Activated T-cell treated with anti-CD3 and anti-CD28 coated beads, Interleukin-2, amount 50 U/mL, for 72 hours (primary cell): ENCODE measurements around the gene AOPEP. TPM values are rescaled to one million over a fixed set of nuclear protein-coding genes. Genes with fewer than 3 reads are reported as not detected.
A peak's percentile ranks its signal among the peaks of the same experiment; 100 is the strongest.

Experiments used
- ATAC-seq, 2 donors: fragments of 150-1000 bp; cut with Tn5 transposase; replicated peaks in 1 of 2; 2 replicates each; pipeline ENCODE4 v1.10.0; 2021; ENCODE audit warnings: moderate library complexity in 2 of 2, mild to moderate bottlenecking in 1 of 2
- DNase-seq, 2 donors: peaks; one replicate each; pipeline ENCODE4 v3.0.0; 2021 to 2022; ENCODE audit warnings: mixed read lengths in 1 of 2
- H3K27ac Mint-ChIP-seq: one replicate; pipeline ENCODE4 v1.8.0; 2022; ENCODE audit warnings: mild to moderate bottlenecking, moderate library complexity, mixed read lengths
- H3K27me3 Mint-ChIP-seq: one replicate; pipeline ENCODE4 v1.8.0; 2022; ENCODE audit warnings: low read depth, mixed read lengths
- H3K36me3 Mint-ChIP-seq, 2 donors: one replicate each; pipeline ENCODE4 v1.8.0; 2022; ENCODE audit warnings: mixed read lengths in 2 of 2, mild to moderate bottlenecking in 1 of 2; ENCODE audit not compliant: insufficient read depth in 2 of 2
- H3K4me1 Mint-ChIP-seq: one replicate; pipeline ENCODE4 v1.8.0; 2022; ENCODE audit warnings: low read depth, mixed read lengths
- H3K4me3 Mint-ChIP-seq, 2 donors: one replicate each; pipeline ENCODE4 v1.8.0; 2022; ENCODE audit warnings: mild to moderate bottlenecking in 2 of 2, mixed read lengths in 2 of 2, moderate library complexity in 2 of 2
- H3K9me3 Mint-ChIP-seq, 2 donors: one replicate each; pipeline ENCODE4 v1.8.0; 2022; ENCODE audit warnings: mixed read lengths in 2 of 2
- total RNA-seq, 2 donors: library from RNA; stranded (reverse); gene quantifications; one replicate each; pipeline ENCODE4 v1.2.3, GENCODE V29; 2022

Gene AOPEP
- total RNA-seq, 2 donors from 2014 or later = 9.0 to 13.2 TPM

DNA sequence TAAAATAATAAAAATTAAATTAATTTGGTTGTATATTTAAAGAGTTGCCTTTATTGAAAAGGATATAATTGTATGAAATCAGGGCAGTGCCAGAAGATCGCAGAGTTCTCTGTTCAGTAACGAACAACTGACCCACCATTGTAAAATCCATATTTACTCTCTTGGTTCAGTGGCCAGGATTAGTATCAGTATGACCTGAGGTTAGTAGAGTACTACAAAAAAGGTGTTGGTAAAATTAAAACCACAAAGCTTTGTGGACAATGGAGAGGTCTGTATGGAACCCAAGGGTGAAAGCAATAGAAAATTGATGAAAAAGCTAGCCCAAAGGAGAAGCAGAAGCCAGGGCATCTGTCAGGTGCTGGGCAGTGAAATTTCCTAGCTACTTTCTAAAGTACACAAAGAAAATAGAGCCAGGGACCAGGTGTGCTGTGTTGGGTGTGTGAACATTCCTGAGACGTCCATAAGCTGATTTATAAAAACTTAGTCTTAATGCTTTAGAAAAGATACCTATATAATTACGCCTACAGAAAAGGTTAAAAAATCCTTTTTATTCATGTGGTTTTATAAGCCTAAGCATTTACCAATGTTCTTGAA lies 159.5 kb downstream of the AOPEP start:
- H3K4me1 Mint-ChIP-seq = no peaks in the 10 kb centered on the region
- no peak for DNase-seq

DNA sequence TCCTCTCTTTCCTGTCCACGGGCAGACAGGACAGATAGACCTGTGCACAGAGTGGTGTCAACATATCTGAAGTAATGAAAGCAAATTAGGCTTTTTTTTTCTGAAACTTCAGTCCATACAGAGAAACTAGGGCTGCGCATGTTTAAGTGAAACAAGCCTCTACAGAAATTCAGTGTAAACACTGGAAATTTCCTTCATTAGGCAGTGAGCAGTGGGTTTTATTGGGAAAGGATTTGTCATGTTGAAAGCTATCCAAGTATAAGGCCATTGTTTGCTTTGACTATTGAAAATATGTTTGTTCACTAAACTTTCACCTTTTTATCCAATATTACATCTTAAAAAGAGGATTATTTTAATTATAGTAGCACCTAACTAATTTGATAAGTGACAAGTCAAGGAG lies 161.2 kb downstream of the AOPEP start:
- ATAC-seq (no peak), DNase-seq (no peak)
- H3K27ac Mint-ChIP-seq = no peak overlapping the region
- H3K4me3 Mint-ChIP-seq = no peak overlapping the region
- H3K9me3 Mint-ChIP-seq = peaks cover 15 to 17% of the 10 kb centered on the region in 2 donors
- H3K27me3 Mint-ChIP-seq = no peaks in the 10 kb centered on the region
- H3K4me1 Mint-ChIP-seq = no peaks in the 10 kb centered on the region
- H3K36me3 Mint-ChIP-seq = peaks cover 11 to 21% of the 10 kb centered on the region in 2 donors

More for the DNA sequence above, 159.5 kb downstream of the AOPEP start:
- Mint-ChIP-seq H3K36me3 (peaks cover 6 to 7% of the 10 kb centered on the region in 2 donors), H3K27me3 (peaks cover 8% of the 10 kb centered on the region), H3K27ac (no peak overlapping the region), H3K9me3 (peaks cover 6 to 7% of the 10 kb centered on the region in 2 donors), H3K4me3 (no peak overlapping the region)
- ATAC-seq = no peak

DNA sequence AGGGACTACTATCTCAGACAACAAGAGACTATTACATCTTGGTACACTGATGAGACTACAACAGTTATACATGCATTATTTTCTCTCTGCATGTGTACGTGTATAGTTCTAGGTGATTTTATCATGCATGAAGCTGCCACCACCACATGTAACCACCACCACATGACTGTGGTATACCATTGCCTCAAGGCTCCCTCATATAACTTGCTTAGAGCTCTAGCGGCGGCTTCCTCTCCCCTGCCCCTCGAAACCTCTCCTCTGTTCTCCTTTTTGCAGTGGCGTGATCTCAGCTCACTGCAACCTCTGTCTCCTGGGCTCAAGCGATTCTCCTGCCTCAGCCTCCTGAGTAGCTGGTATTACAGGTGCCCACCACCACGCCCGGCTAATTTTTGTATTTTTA lies 162.3 kb downstream of the AOPEP start:
- H3K27ac Mint-ChIP-seq = no peak overlapping the region
- peaks cover 15 to 17% of the 10 kb centered on the region in 2 donors for H3K9me3 Mint-ChIP-seq
- no peak overlapping the region for H3K4me3 Mint-ChIP-seq
- ATAC-seq (no peak), DNase-seq (no peak)
- no peaks in the 10 kb centered on the region for H3K4me1 Mint-ChIP-seq
- H3K27me3 Mint-ChIP-seq = no peaks in the 10 kb centered on the region
- H3K36me3 Mint-ChIP-seq = peaks cover 11 to 21% of the 10 kb centered on the region in 2 donors

DNA sequence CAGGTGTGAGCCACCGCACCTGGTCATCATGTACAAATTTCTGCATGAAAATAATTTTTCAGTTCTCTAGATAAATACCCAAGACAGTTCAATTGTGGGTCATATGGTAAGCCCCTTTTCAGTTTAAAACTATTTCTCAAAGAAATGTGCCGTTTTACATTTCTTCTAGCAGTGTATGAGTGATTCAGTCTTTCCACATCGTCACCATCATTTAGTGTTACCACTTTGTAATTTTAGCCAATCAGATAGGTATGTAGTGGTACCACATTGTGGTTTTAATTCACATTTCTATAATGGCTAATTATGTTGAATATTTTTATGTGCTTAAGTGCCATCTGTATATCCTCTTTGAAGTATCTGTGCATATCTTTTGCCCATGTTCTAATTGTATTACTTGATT lies 163.1 kb downstream of the AOPEP start:
- Mint-ChIP-seq H3K36me3 (peaks cover 11 to 21% of the 10 kb centered on the region in 2 donors), H3K4me1 (no peaks in the 10 kb centered on the region), H3K27ac (no peak overlapping the region), H3K27me3 (no peaks in the 10 kb centered on the region), H3K4me3 (no peak overlapping the region), H3K9me3 (peaks cover 15 to 17% of the 10 kb centered on the region in 2 donors)
- DNase-seq (no peak), ATAC-seq (no peak)

DNA sequence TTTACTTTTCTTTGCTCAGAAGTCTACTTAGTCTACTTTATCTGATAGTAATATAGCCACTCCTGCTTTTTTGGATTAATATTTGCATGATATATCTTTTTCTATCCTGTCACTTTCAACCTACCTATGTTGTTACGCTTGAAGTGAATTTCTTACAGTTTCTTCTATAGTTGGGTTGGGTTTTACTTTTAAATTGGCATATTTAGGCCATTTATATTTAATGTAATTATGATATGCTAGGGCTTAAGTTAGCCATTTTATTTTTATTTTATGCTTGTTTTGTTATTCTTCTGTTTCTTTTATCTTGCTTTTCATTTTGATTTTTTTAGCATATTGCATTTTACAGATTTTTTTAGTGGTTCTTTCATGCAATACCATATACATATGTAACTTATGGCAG lies 164.7 kb downstream of the AOPEP start:
- DNase-seq = no peak
- Mint-ChIP-seq H3K4me3 (no peak overlapping the region), H3K27me3 (no peaks in the 10 kb centered on the region), H3K4me1 (no peaks in the 10 kb centered on the region), H3K36me3 (peaks cover 11 to 21% of the 10 kb centered on the region in 2 donors), H3K9me3 (peaks cover 15 to 17% of the 10 kb centered on the region in 2 donors), H3K27ac (no peak overlapping the region)
- ATAC-seq = no peak

DNA sequence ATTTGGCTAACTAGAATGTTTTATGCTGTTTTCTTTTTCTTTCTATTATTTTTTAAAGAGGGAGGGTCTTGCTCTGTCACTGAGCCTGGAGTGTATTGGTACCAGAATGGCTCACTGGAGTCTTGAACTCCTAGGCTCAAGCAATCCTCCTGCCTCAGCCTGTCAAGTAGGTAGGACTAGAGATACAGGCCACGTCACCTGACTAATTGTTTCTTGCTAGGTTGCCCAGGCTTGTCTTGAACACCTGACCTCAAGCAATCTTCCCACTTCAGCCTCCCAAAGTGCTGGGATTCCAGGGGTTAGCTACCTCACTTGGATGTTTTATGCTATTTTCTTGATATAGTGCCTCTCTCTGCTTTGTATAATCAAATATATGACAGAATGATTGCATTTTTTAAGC lies 166.2 kb downstream of the AOPEP start:
- Mint-ChIP-seq H3K36me3 (peaks cover 11 to 21% of the 10 kb centered on the region in 2 donors), H3K27ac (no peak overlapping the region), H3K27me3 (no peaks in the 10 kb centered on the region), H3K4me3 (no peak overlapping the region), H3K4me1 (no peaks in the 10 kb centered on the region), H3K9me3 (peaks cover 15 to 17% of the 10 kb centered on the region in 2 donors)
- DNase-seq = no peak
- ATAC-seq = no peak

DNA sequence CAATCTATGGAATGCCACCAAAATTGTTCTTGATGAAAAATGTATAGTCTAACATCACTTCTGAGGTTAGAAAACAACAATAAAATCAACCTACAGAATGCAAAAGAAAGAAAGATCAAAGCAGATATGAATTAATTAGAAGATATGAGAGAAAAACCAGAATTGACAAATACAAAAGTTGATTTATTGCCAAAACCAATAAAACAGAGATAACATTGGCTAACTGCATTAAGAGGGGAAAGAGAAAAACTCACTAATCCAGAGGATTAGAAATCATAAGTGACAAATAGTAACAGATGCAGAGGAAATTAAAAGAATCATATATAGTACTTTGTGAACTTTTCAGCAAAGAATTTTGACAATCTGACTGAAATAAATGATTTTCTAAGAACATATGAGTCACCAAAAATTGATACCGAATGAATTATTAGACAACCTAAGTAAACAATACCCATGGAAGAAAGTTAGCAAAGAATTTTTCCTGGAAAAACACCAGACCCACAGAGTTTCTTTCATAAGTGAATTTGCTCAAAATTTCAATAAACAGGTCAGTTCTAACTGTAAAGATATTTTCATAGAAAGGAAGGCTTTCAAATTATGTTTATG lies 167.7 kb downstream of the AOPEP start:
- ATAC-seq (no peak), DNase-seq (no peak)
- Mint-ChIP-seq H3K4me1 (no peaks in the 10 kb centered on the region), H3K27ac (no peak overlapping the region), H3K36me3 (peaks cover 11 to 21% of the 10 kb centered on the region in 2 donors), H3K9me3 (peaks cover 12 to 17% of the 10 kb centered on the region in 2 donors), H3K4me3 (no peak overlapping the region), H3K27me3 (no peaks in the 10 kb centered on the region)

DNA sequence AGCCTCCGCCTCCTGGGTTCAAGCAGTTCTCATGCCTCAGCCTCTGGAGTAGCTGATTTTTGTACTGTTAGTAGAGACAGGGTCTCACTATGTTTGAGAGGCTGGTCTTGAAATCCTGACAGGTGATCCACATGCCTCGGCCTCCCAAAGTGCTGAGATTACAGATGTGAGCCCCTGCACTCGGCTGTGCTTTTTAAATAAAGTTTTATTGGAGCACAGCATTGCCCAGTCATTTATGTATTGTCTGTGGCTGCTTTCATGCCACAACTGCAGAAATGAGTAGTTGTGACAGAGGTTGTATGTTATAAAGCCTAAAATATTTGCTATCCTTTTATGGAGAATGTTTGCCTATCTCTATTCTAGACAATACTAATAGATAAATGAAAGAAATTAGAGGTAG lies 169.2 kb downstream of the AOPEP start:
- Mint-ChIP-seq H3K27ac (no peak overlapping the region), H3K27me3 (no peaks in the 10 kb centered on the region), H3K4me1 (peaks cover 8% of the 10 kb centered on the region), H3K9me3 (peaks cover 10 to 13% of the 10 kb centered on the region in 2 donors), H3K4me3 (no peak overlapping the region), H3K36me3 (peaks cover 7 to 17% of the 10 kb centered on the region in 2 donors)
- peak; percentile 37 to 48 for ATAC-seq
- peak in 1 of 2 donors; percentile 18 for DNase-seq

DNA sequence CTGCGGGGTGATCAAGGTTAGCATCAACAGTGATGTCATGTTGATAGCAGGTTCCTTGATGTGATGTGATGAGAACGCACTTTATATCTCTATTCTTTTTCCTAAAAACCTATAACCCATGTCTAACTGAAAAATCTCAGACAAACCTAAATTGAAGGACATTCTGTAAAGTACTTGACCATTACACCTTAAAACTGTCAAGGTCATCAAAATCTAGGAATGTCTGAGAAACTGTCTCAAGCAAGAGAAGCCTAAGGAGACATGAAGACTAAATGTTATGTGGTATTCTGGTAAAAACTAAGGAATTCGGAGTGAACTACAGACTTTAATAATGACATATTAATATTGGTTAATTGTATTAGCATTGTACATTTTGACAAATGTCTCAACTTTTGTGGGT lies 170.0 kb downstream of the AOPEP start:
- peaks cover under 1 to 8% of the 10 kb centered on the region in 2 donors for H3K36me3 Mint-ChIP-seq
- H3K4me3 Mint-ChIP-seq = no peak overlapping the region
- DNase-seq = no peak
- H3K4me1 Mint-ChIP-seq = peaks cover 17% of the 10 kb centered on the region
- peaks cover 3 to 6% of the 10 kb centered on the region in 2 donors for H3K9me3 Mint-ChIP-seq
- no peaks in the 10 kb centered on the region for H3K27me3 Mint-ChIP-seq
- H3K27ac Mint-ChIP-seq = no peak overlapping the region
- ATAC-seq = no peak

DNA sequence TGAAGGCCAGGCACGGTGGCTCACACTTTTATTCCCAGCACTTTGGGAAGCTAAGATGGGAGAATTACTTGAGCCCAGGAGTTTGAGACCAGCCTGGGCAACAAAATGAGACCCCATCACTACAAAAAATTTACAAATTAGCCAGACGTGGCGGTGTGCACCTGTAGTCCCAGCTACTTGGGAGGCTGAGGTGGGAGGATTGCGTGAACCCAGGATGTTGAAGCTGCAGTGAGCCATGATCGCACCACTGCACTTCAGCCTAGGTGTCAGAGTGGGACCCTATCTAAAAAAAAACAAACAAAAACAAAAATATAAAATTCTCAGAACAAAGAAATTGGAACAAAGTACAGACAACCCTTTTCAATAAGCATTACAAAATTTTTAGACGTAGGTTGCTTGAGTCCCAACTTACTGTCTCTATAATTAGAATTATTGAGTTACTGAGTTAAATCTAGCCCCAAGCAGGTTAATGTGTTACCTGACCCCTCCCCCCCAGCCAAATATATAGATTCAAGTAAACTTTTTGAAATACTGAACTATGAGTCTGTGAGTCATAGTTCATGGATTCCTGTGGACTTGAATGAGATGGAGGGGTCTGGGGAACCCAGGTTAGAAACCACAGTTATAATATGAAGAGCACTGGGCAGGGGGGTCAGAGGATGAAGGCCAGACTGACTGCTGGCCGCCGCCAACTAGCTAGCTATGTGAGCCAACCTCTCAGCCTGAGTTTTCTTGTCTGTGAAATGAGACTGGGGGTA lies 173.1 kb downstream of the AOPEP start:
- ATAC-seq (no peak), DNase-seq (no peak)
- Mint-ChIP-seq H3K27ac (no peak overlapping the region), H3K27me3 (no peaks in the 10 kb centered on the region), H3K36me3 (no peaks in the 10 kb centered on the region), H3K4me1 (peaks cover 23% of the 10 kb centered on the region), H3K4me3 (no peak overlapping the region), H3K9me3 (no peaks in the 10 kb centered on the region)

DNA sequence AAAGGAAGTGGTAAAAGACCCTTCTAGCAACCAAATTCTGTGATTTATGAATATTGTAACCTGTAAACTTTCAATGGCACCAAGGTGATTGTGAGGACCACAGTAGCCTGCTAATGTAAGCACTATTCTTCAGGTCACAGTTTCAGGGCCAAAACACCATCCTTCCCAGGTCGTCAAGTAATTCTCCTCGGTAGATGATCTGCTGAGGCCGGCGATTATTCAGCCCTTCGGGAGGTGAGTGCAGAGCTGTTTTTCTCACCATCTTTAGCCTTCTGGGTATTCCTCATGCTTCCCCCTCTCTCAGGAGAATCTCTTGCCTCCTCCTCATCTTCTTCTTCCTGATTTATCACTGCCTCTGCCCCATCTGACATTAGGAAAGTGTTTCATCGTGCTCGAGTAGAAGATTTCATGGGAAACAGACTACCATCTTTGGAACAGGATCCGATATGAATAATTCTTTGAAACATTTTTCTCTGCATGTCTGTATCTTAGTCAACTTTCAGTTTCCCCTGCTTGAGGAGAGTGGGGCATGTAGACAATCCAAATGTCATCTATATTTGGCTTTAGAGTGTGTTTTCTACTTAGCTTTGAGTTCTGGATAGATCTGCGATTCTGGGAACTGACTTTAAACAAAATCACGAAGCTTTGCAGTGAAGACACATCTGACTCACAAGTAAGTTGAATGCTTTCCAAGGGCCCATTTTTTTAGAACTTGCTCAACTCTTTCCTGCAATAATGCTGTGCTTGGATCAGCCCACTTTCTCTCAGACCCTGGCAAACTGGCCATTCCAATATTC lies 173.9 kb downstream of the AOPEP start:
- H3K4me1 Mint-ChIP-seq = peaks cover 23% of the 10 kb centered on the region
- H3K4me3 Mint-ChIP-seq = peak overlapping the region in 1 of 2 donors; percentile 75
- no peaks in the 10 kb centered on the region for H3K9me3 Mint-ChIP-seq
- H3K36me3 Mint-ChIP-seq = no peaks in the 10 kb centered on the region
- H3K27ac Mint-ChIP-seq = peak overlapping the region; percentile 88
- ATAC-seq = peak; percentile 67 to 91
- no peaks in the 10 kb centered on the region for H3K27me3 Mint-ChIP-seq
- DNase-seq = no peak

DNA sequence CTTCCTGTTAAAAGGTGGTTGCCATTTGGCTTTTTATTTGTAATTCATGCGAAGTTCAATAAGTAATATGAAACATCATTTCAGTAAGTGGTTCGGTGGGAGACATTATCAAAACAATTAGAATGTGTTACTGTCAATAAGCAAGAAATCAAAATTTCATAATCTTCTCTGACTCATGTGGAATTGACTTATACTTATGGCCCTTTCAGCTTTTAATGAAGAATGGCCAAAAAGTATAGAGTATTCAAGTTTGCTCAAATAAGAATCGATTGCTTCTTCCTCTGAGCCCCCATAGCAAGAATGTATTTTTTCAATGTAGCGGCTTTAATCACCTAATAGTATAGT lies 174.5 kb downstream of the AOPEP start:
- peak overlapping the region; percentile 88 for H3K27ac Mint-ChIP-seq
- DNase-seq (no peak), ATAC-seq (no peak)
- H3K27me3 Mint-ChIP-seq = no peaks in the 10 kb centered on the region
- H3K9me3 Mint-ChIP-seq = no peaks in the 10 kb centered on the region
- peaks cover 23% of the 10 kb centered on the region for H3K4me1 Mint-ChIP-seq
- peak overlapping the region in 1 of 2 donors; percentile 75 for H3K4me3 Mint-ChIP-seq
- no peaks in the 10 kb centered on the region for H3K36me3 Mint-ChIP-seq

DNA sequence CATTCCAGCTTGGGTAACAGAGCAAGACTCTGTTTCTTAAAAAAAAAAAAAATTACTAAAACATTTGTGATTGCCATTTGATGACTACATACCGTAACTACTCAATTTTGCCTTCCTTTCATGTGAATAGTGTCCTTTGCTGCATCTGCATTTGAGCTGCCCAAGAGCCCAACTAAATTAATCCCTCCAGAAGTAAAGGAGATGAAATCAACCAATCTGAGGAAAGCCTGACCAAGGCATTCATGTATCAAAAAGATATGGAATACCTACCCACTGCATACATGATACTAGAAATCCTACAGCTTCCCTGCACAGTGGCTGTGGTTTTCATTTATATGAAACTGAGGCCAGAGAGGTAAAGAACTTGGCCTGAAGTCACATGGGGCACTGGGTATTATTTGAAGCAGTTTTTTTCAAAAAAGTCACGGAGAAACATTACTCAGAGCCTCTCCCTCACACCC lies 177.5 kb downstream of the AOPEP start:
- H3K36me3 Mint-ChIP-seq = no peaks in the 10 kb centered on the region

More for the DNA sequence above, 177.5 kb downstream of the AOPEP start:
- Mint-ChIP-seq H3K27me3 (no peaks in the 10 kb centered on the region), H3K27ac (no peak overlapping the region), H3K4me3 (no peak overlapping the region), H3K9me3 (no peaks in the 10 kb centered on the region), H3K4me1 (peaks cover 24% of the 10 kb centered on the region)
- DNase-seq = no peak
- ATAC-seq = no peak
